PFSK-1 (cell line): ENCODE results near the gene SSU72. TPM values are rescaled to one million over a fixed set of nuclear protein-coding genes. Genes with fewer than 3 reads are reported as not detected.

Experiments
- FOXP2 ChIP-seq: optimal IDR thresholded peaks from 2 replicates; pipeline ENCODE3; 2011; ENCODE audit warnings: borderline replicate concordance, control low read depth, inconsistent platforms; ENCODE audit not compliant: insufficient read depth; ENCODE audit errors: extremely low read length, extremely low read depth
- POLR2AphosphoS5 ChIP-seq: IDR thresholded peaks from 2 replicates; pipeline ENCODE4 v1.6.1; 2012; ENCODE audit warnings: low read depth, mild to moderate bottlenecking, control low read depth, low read length, moderate library complexity
- REST ChIP-seq, 2 experiments: IDR thresholded peaks; 2 replicates each; pipeline versions ENCODE4 v1.6.1 to v1.8.0; 2011 to 2012; ENCODE audit warnings: low read depth in 2 of 2, low read length in 2 of 2, control low read depth in 1 of 2, inconsistent platforms in 1 of 2, mild to moderate bottlenecking in 1 of 2, moderate library complexity in 1 of 2; ENCODE audit not compliant: insufficient read depth in 1 of 2
- SIN3A ChIP-seq: IDR thresholded peaks from 2 replicates; pipeline ENCODE4 v1.6.1; 2012; ENCODE audit warnings: mild to moderate bottlenecking, low read length, moderate library complexity, borderline replicate concordance; ENCODE audit not compliant: insufficient read depth
- TAF1 ChIP-seq: IDR thresholded peaks from 2 replicates; pipeline ENCODE4 v1.6.1; 2012; ENCODE audit warnings: low read length, control low read depth, borderline replicate concordance; ENCODE audit not compliant: insufficient read depth
- polyA plus RNA-seq: library from polyadenylated mRNA; unstranded; fragments of >200 nt; gene quantifications from one replicate; pipeline ENCODE4 v1.2.1, GENCODE V29; 2012; ENCODE audit warnings: low read depth, missing spikeins; ENCODE audit not compliant: insufficient read length

The SSU72 gene
- polyA plus RNA-seq, result 186 TPM

DNA sequence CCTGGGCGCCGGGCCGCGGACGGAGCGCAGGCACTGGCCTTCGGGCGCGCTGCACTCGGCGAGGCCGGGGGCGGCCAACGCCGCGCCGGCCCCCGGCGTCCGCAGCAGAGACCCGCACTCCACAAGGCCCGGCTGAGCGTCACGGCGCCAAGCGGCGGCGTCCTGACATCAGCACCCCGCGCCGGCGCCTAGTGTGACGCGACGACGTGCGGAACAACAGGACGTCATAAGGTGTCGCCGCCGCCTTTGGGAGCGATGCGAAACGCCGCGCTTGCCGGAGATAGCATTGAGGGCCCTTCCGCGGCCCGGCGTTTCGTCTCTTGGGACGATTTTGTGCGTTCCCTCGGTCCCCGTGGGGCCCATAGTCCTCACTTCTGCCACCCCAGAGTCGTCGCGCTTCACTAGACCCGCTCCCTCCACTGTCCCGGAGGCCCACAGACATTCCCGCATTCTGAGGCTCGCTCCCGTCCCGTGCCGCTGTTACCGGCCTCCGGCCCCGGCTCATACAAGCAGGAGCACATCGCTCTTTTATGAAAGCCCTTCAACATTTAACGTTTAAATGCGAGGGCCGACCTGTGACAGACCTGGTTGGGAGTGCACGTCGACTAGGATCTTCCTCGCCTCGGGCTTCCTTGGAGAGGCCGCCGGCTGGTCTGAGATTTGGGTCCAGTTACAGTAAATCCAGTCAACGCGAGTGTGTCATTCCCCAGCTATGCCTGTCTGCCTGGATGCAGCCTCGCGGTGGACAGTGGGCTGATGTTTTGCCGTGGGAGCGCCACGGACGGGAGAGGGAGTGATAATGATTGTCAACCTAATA is at the start of gene SSU72:
Gene SSU72 (minus strand): TSS at position 143 of the 817 bp plus-strand sequence. CDS start 306 bp downstream, outside the sequence.
- TF ChIP-seq POLR2AphosphoS5 (peak; percentile 88), REST (IDR thresholded peaks at IDR 0.05; ENCODE audit: insufficient read depth in 1 of 2, low read depth in 2 of 2, low read length in 2 of 2) (no peak), TAF1 (peak; percentile 76; the same call in 1 of the 2 replicates), FOXP2 (peak; percentile 92), SIN3A (peak; percentile 68; the same call in 1 of the 2 replicates)

- no peak for TF ChIP-seq SIN3A
- no peak for TF ChIP-seq TAF1
- TF ChIP-seq REST (IDR thresholded peaks at IDR 0.05; ENCODE audit: insufficient read depth in 1 of 2, low read depth in 2 of 2, low read length in 2 of 2), result no peak
These were observed 49.2 kb upstream of the SSU72 start for GRCh38 chr1:1623631-1624442.

- no peak for TF ChIP-seq FOXP2
- TF ChIP-seq TAF1, result no peak
- no peak for TF ChIP-seq REST (IDR thresholded peaks at IDR 0.05; ENCODE audit: insufficient read depth in 1 of 2, low read depth in 2 of 2, low read length in 2 of 2)
- TF ChIP-seq SIN3A, result no peak
- no peak for TF ChIP-seq POLR2AphosphoS5
These were observed 48.5 kb upstream of the SSU72 start for GRCh38 chr1:1623181-1623630.

GRCh38 chr1:1622788-1623094 is 48.1 kb upstream of the SSU72 start:
- no peak for TF ChIP-seq SIN3A
- no peak for TF ChIP-seq POLR2AphosphoS5
- no peak for TF ChIP-seq TAF1
- TF ChIP-seq REST (IDR thresholded peaks at IDR 0.05; ENCODE audit: insufficient read depth in 1 of 2, low read depth in 2 of 2, low read length in 2 of 2), result no peak
- TF ChIP-seq FOXP2, result no peak
